GM12878 (cell line): ENCODE measurements around the gene ZNF688. TPM values are rescaled to one million over a fixed set of nuclear protein-coding genes. Genes with fewer than 3 reads are reported as not detected.

ENCODE experiments used
- ATAC-seq: fragments of 200-7000 bp; cut with Tn5 transposase; 3 replicates; pipeline ENCODE4 v1.9.1; 2020; ENCODE audit warnings: mild to moderate bottlenecking, moderate library complexity
- BruUV-seq: library from RNA; stranded (reverse); fragments of 400-500 nt; replicated peaks from 2 replicates; lab custom pipeline; 2021; lab: Mats Ljungman, UMichigan
- CTCF ChIA-PET: fragments of 300-600 bp; sonication (Branson Sonifier 250); formaldehyde crosslinking; extraction: SDS; loops from one replicate; lab custom pipeline; 2021; ENCODE audit warnings: inconsistent platforms; lab: Yijun Ruan, JAX
- POLR2A ChIA-PET: fragments of 350-600 bp; formaldehyde crosslinking; extraction: SDS; loops from one replicate; lab custom pipeline; 2021; ENCODE audit warnings: inconsistent platforms; lab: Charles Lee
- RAD21 ChIA-PET: fragments of 300-600 bp; sonication (Branson Sonifier 250); formaldehyde crosslinking; loops from one replicate; lab custom pipeline; 2023; ENCODE audit warnings: antibody characterized with exemption; ENCODE audit not compliant: unreplicated experiment; lab: Charles Lee
- SMC1A ChIA-PET: fragments of 300-600 bp; sonication (Branson Sonifier 250); formaldehyde crosslinking; loops from one replicate; lab custom pipeline; 2023; ENCODE audit not compliant: unreplicated experiment, uncharacterized antibody; lab: Charles Lee
- DNase-seq: peaks from one replicate; pipeline ENCODE4 v3.0.0-alpha.2; 2011; ENCODE audit warnings: low read depth, low spot score
- FAIRE-seq: peaks from 3 replicates; lab custom pipeline; 2011; peaks lifted over from hg19 to GRCh38; lab: Jason Lieb, UNC
- H2AFZ ChIP-seq: 2 replicates; pipeline ENCODE4 v1.6.0; 2011; ENCODE audit warnings: low read depth, low read length, control low read depth; ENCODE audit not compliant: control insufficient read depth
- H3K27ac ChIP-seq: 2 replicates; pipeline ENCODE4 v1.5.1; 2011; ENCODE audit warnings: control low read depth; ENCODE audit not compliant: control insufficient read depth, insufficient read depth
- H3K27me3 ChIP-seq, 2 experiments: replicated peaks in 1 of 2; 2 replicates each; pipeline versions ENCODE4 v1.6.0 to v1.6.1; 2011; ENCODE audit warnings: low read length in 1 of 2; ENCODE audit not compliant: control insufficient read depth in 2 of 2, insufficient read depth in 2 of 2
- H3K36me3 ChIP-seq, 2 experiments: 2 replicates each; pipeline ENCODE4 v1.5.1; 2011; ENCODE audit warnings: low read length in 1 of 2; ENCODE audit not compliant: control insufficient read depth in 2 of 2, insufficient read depth in 2 of 2
- H3K4me1 ChIP-seq: 2 replicates; pipeline ENCODE4 v1.6.1; 2011; ENCODE audit warnings: mild to moderate bottlenecking, low read length, moderate library complexity, mixed read lengths; ENCODE audit not compliant: control insufficient read depth, insufficient read depth
- H3K4me2 ChIP-seq: 2 replicates; pipeline ENCODE4 v1.6.0; 2011; ENCODE audit warnings: control low read depth; ENCODE audit not compliant: control insufficient read depth, insufficient read depth
- H3K4me3 ChIP-seq: fragments of 200-600 bp; sonication (generic); 2 replicates; pipeline ENCODE4 v1.5.1; 2016
- H3K79me2 ChIP-seq: 2 replicates; pipeline ENCODE4 v1.6.0; 2011; ENCODE audit warnings: low read length; ENCODE audit not compliant: control insufficient read depth, insufficient read depth
- H3K9ac ChIP-seq: 2 replicates; pipeline ENCODE4 v1.8.0; 2011; ENCODE audit warnings: low read length, control low read depth, mixed read lengths; ENCODE audit not compliant: control insufficient read depth, insufficient read depth
- H3K9me3 ChIP-seq: replicated peaks from 3 replicates; pipeline ENCODE4 v1.5.1; 2011; ENCODE audit warnings: mild to moderate bottlenecking, low read length; ENCODE audit not compliant: control insufficient read depth, insufficient read depth
- H4K20me1 ChIP-seq: 2 replicates; pipeline ENCODE4 v1.6.0; 2011; ENCODE audit not compliant: control insufficient read depth, insufficient read depth
- ATF3 ChIP-seq: IDR thresholded peaks from 2 replicates; pipeline ENCODE4 v1.6.1; 2011; ENCODE audit warnings: low read depth, mild to moderate bottlenecking, low read length, moderate library complexity, borderline replicate concordance; ENCODE audit errors: extremely low read depth
- MLLT1 ChIP-seq: fragments of 450-650 bp; IDR thresholded peaks from 2 replicates; pipeline ENCODE4 v1.6.1; 2016; ENCODE audit warnings: mild to moderate bottlenecking
- NR2F1 ChIP-seq: fragments of 450-650 bp; conservative IDR thresholded peaks from 2 replicates; pipeline ENCODE4 v1.6.1; 2017; ENCODE audit warnings: mild to moderate bottlenecking
- NRF1 ChIP-seq: conservative IDR thresholded peaks from 2 replicates; pipeline ENCODE4 v1.6.1; 2011; ENCODE audit warnings: mild to moderate bottlenecking, low read depth, low read length, improper control_type of control experiment
- POU2F2 ChIP-seq: IDR thresholded peaks from 3 replicates; pipeline ENCODE4 v1.6.1; 2011; ENCODE audit warnings: low read depth, mild to moderate bottlenecking, low read length, borderline replicate concordance
- PRDM15 ChIP-seq: fragments of 450-650 bp; formaldehyde crosslinking; IDR thresholded peaks from 2 replicates; pipeline ENCODE4 v1.4.0; 2020; ENCODE audit warnings: mild to moderate bottlenecking, moderate library complexity
- RAD51 ChIP-seq: fragments of 450-650 bp; IDR thresholded peaks from 2 replicates; pipeline ENCODE4 v1.6.1; 2016; ENCODE audit warnings: moderate library complexity, mild to moderate bottlenecking, inconsistent platforms
- SRF ChIP-seq, 2 experiments: IDR thresholded peaks; 2 replicates each; pipeline ENCODE4 v1.6.1; 2011; ENCODE audit warnings: low read depth in 2 of 2, low read length in 2 of 2, mild to moderate bottlenecking in 1 of 2, moderate library complexity in 1 of 2
- STAT1 ChIP-seq: fragments of 450-650 bp; conservative IDR thresholded peaks from 2 replicates; pipeline ENCODE4 v1.6.1; 2014; ENCODE audit warnings: antibody characterized with exemption, mild to moderate bottlenecking
- SUPT20H ChIP-seq: IDR thresholded peaks from 2 replicates; pipeline ENCODE4 v1.6.1; 2011; ENCODE audit warnings: low read depth, mild to moderate bottlenecking, low read length, moderate library complexity, borderline replicate concordance; ENCODE audit not compliant: control insufficient read depth
- TCF7 ChIP-seq: IDR thresholded peaks from 2 replicates; pipeline ENCODE4 v1.6.1; 2014; ENCODE audit warnings: antibody characterized with exemption, borderline replicate concordance
- ZBTB4 ChIP-seq: fragments of 450-650 bp; formaldehyde crosslinking; IDR thresholded peaks from 2 replicates; pipeline ENCODE4 v1.4.0; 2022; ENCODE audit warnings: mild to moderate bottlenecking, moderate library complexity
- ZNF207 ChIP-seq: fragments of 450-650 bp; IDR thresholded peaks from 2 replicates; pipeline ENCODE4 v1.6.1; 2014; ENCODE audit warnings: antibody characterized with exemption, mild to moderate bottlenecking, borderline replicate concordance
- WGBS: methylation state at CpG from one replicate; pipeline ENCODE4 v1.1.6; 2016; ENCODE audit warnings: low lambda C conversion rate; ENCODE audit not compliant: insufficient replicate concordance, insufficient coverage; ENCODE audit errors: missing lambda C conversion rate; 5-methylcytosine and 5-hydroxymethylcytosine counted together
- in situ Hi-C: fragments of 300-500 bp; cut with MboI; formaldehyde crosslinking; loops from 9 replicates; pipeline ENCODE4 v1.14.3; 2018; ENCODE audit warnings: mixed read lengths
- intact Hi-C: fragments of 100-400 bp; cut with micrococcal nuclease; formaldehyde crosslinking; loops from one replicate; pipeline ENCODE4 v1.14.2; 2022; ENCODE audit not compliant: unreplicated experiment
- polyA plus RNA-seq, 11 experiments: library from polyadenylated mRNA; depleted of rRNA in 4 of 11; unstranded in 6 of 11; stranded (reverse) in 5 of 11; fragments of >200 nt; fragmentation: Nextera tagmentation in 4 of 11; fragmentation: Illumina TruSeq in 1 of 11; extraction: Ambion mirVana in 4 of 11; extraction: Trizol in 1 of 11; gene quantifications; 1 replicate in 1 of 11; 2 replicates in 10 of 11; pipeline versions ENCODE4 v1.2.1 to v1.2.3, GENCODE V29; 2011 to 2016; ENCODE audit warnings: inconsistent platforms in 2 of 11, missing spikeins in 2 of 11, low read depth in 1 of 11
- total RNA-seq, 4 experiments: library from RNA; depleted of rRNA in 3 of 4; stranded (reverse); fragments of >200 nt in 3 of 4; fragmentation: Illumina TruSeq in 1 of 4; extraction: Trizol in 1 of 4; gene quantifications; 2 replicates each; pipeline versions ENCODE4 v1.2.1 to v1.2.3, GENCODE V29; 2013 to 2021

Gene ZNF688
- total and polyA plus RNA-seq, 10 of the 15 experiments (the other 5 are each of a cell fraction or from before 2014, with no cell fraction given): 0.14 to 17.4 (median 10.6) TPM

GRCh38 chr16:30559690-30560089 is 11.8 kb downstream of the ZNF688 start:
- H3K4me1 ChIP-seq: no peaks in the 10 kb centered on the region
- no peaks in the 10 kb centered on the region for H3K27me3 ChIP-seq
- H2AFZ ChIP-seq: no peak overlapping the region
- intact Hi-C loops: no loop called here
- ChIA-PET CTCF (interaction anchor here (3.1 to 3.6 kb wide), 3 partner anchors 24 to 130 kb away, joined by 12 to 23 read pairs (median 19); partner anchors contain the start of genes DCTPP1 and ZNF747), POLR2A (interaction anchor here (0.7 to 5.9 kb wide), 4 partner anchors 9 to 55 kb away, joined by 3 to 109 read pairs (median 20); partner anchors contain the start of genes ZNF688 and ZNF747), SMC1A (interaction anchor here (2.0 kb wide), 1 partner anchor 7 kb away, joined by 4 read pairs; no protein-coding TSS in a partner anchor), RAD21 (interaction anchor here (2.3 to 4.3 kb wide), 2 partner anchors 24 kb away, joined by 10 to 99 read pairs; partner anchors contain the start of gene ZNF747)
- no peak for ATAC-seq
- peak; percentile 7 for FAIRE-seq
- H4K20me1 ChIP-seq: no peaks in the 10 kb centered on the region
- H3K9me3 ChIP-seq: no peaks in the 10 kb centered on the region
- H3K4me3 ChIP-seq: no peak overlapping the region
- peaks cover 0 to 10% of the 10 kb centered on the region in 2 experiments; a peak in 3 of 4 replicates for H3K36me3 ChIP-seq
- TF ChIP-seq TCF7: no peak
- no peak for TF ChIP-seq POU2F2
- TF ChIP-seq STAT1: no peak
- no peak for TF ChIP-seq SRF (IDR thresholded peaks at IDR 0.05; ENCODE audit: low read depth in 2 of 2, low read length in 2 of 2)
- TF ChIP-seq SUPT20H: no peak
- TF ChIP-seq ZBTB4: no peak
- no peak for TF ChIP-seq RAD51
- TF ChIP-seq ZNF207: no peak
- TF ChIP-seq PRDM15 (CRISPR knock-in tag): no peak
- no peak for TF ChIP-seq NRF1
- no peak for TF ChIP-seq MLLT1
- no peak for TF ChIP-seq NR2F1
- no peak for TF ChIP-seq ATF3
- in situ Hi-C loops: no loop called here
- peaks cover 11% of the 10 kb centered on the region for H3K79me2 ChIP-seq
- DNase-seq: no peak
- no peak overlapping the region for H3K4me2 ChIP-seq
- 96% methylated on average over 6 of the region's 6 CpGs for WGBS
- H3K9ac ChIP-seq: no peak overlapping the region
- H3K27ac ChIP-seq: no peak overlapping the region
- BruUV-seq: no TSS peak
